GM18526 (cell line): Measurements from ENCODE around the gene BBS9.

Experiments
- POLR2A ChIP-seq: IDR thresholded peaks from 3 replicates; pipeline ENCODE4 v1.6.1; 2011; ENCODE audit not compliant: insufficient read length; ENCODE audit errors: extremely low read depth

Gene BBS9

GRCh38 chr7:33651998-33652515, 522.7 kb downstream of the BBS9 start:
- TF ChIP-seq POLR2A: no peak

DNA sequence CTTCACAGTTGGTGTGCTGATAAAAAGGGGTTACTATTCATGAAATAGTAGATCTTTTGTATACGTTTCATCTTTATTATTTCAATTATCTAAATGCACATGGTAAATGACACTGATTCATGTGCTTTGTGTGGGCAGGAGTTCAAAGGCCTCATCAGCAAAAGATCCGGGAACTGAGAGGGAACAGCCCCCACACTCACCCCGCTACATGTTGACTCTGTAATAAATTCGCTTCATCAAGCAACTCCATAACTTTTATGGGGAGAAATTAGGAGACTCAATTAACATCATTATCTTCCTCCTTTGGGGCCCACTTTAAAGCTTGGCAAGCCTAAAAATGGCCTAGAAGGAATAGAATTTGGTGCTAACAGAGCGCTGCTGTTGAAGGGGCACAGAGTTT, 525.3 kb downstream of the BBS9 start:
- TF ChIP-seq POLR2A: no peak
